ENCODE measurements around the gene ORM1.

GRCh38 chr9:114330636-114331035 is 7.7 kb downstream of the ORM1 start:
- TF ChIP-seq CTCF (IDR thresholded peaks at IDR 0.05) (no peak), POLR2A (IDR thresholded peaks at IDR 0.05) (no peak)
